ENCODE data around the gene PPDPF.

The PPDPF gene

GRCh38 chr20:63494420-63495166, 26.0 kb upstream of the PPDPF start:
- DNase-seq: no peak

GRCh38 chr20:63495167-63495720, 25.3 kb upstream of the PPDPF start:
- no peak overlapping the region for H3K27ac ChIP-seq
- no peak for TF ChIP-seq CTCF (IDR thresholded peaks at IDR 0.05; ENCODE audit: low read depth, low read length)
- H3K9me3 ChIP-seq (ENCODE audit: severe bottlenecking): no peaks in the 10 kb centered on the region
- H3K27me3 ChIP-seq (ENCODE audit: insufficient read depth, low read depth, severe bottlenecking): no peaks in the 10 kb centered on the region
- H3K4me3 ChIP-seq (ENCODE audit: low read depth, low read length): no peak overlapping the region
- peaks cover 65% of the 10 kb centered on the region for H3K36me3 ChIP-seq
- no peak for DNase-seq

More at GRCh38 chr20:63494420-63495166, 26.0 kb upstream of the PPDPF start:
- TF ChIP-seq CTCF (IDR thresholded peaks at IDR 0.05; ENCODE audit: low read depth, low read length): no peak
- Histone ChIP-seq H3K27ac (no peak overlapping the region), H3K4me3 (ENCODE audit: low read depth, low read length) (no peak overlapping the region), H3K9me3 (ENCODE audit: severe bottlenecking) (no peaks in the 10 kb centered on the region), H3K36me3 (peaks cover 71% of the 10 kb centered on the region), H3K27me3 (ENCODE audit: insufficient read depth, low read depth, severe bottlenecking) (no peaks in the 10 kb centered on the region)

GRCh38 chr20:63495741-63496595, 24.6 kb upstream of the PPDPF start:
- H3K9me3 ChIP-seq (ENCODE audit: severe bottlenecking): no peaks in the 10 kb centered on the region
- peak overlapping the region; percentile 87 for H3K27ac ChIP-seq
- DNase-seq: peak; percentile 77
- peaks cover 58% of the 10 kb centered on the region for H3K36me3 ChIP-seq
- TF ChIP-seq CTCF (IDR thresholded peaks at IDR 0.05; ENCODE audit: low read depth, low read length): peak; percentile 90
- no peaks in the 10 kb centered on the region for H3K27me3 ChIP-seq (ENCODE audit: insufficient read depth, low read depth, severe bottlenecking)
- H3K4me3 ChIP-seq (ENCODE audit: low read depth, low read length): peak overlapping the region; percentile 0; the same call in 1 of the 2 replicates

GRCh38 chr20:63496596-63497120, 23.9 kb upstream of the PPDPF start:
- no peak for DNase-seq
- peak overlapping the region; percentile 87 for H3K27ac ChIP-seq
- TF ChIP-seq CTCF (IDR thresholded peaks at IDR 0.05; ENCODE audit: low read depth, low read length): no peak
- H3K27me3 ChIP-seq (ENCODE audit: insufficient read depth, low read depth, severe bottlenecking): no peaks in the 10 kb centered on the region
- H3K4me3 ChIP-seq (ENCODE audit: low read depth, low read length): peak overlapping the region; percentile 0; the same call in 1 of the 2 replicates
- peaks cover 51% of the 10 kb centered on the region for H3K36me3 ChIP-seq
- H3K9me3 ChIP-seq (ENCODE audit: severe bottlenecking): no peaks in the 10 kb centered on the region

- Histone ChIP-seq H3K27ac (peak overlapping the region; percentile 87), H3K9me3 (ENCODE audit: severe bottlenecking) (no peaks in the 10 kb centered on the region), H3K36me3 (peaks cover 49% of the 10 kb centered on the region), H3K27me3 (ENCODE audit: insufficient read depth, low read depth, severe bottlenecking) (no peaks in the 10 kb centered on the region), H3K4me3 (ENCODE audit: low read depth, low read length) (peak overlapping the region; percentile 88)
- TF ChIP-seq CTCF (IDR thresholded peaks at IDR 0.05; ENCODE audit: low read depth, low read length): no peak
- no peak for DNase-seq
Observed at GRCh38 chr20:63497138-63497945, 23.2 kb upstream of the PPDPF start.

Data from WERI-Rb-1 (cell line).